Measurements from ENCODE around the gene PCDH9. TPM values are rescaled to one million over a fixed set of nuclear protein-coding genes. Genes with fewer than 3 reads are reported as not detected.

Gene PCDH9
- total RNA-seq, 1 donor from 2014 or later, result 0.75 TPM

DNA sequence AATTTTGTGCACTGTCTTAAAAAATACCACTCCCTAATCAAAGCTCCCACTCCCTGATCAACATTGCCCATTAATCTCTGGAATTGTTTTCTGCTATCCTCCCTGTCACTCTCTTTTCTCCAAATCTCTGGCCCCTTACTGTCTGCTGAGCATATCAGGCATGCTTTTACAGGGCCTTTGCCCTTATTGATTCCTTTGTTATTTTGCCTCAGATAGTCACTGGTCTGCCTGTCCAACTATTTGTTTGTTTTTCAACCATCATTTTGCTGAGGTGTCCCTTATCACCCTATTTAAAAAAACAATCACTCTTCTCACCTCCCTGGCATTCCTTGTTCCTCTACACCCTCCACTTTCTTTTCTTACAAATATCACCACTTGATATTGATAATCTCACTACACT is 153.0 kb downstream of the PCDH9 start:
- no peak for DNase-seq (ENCODE audit: low read depth)
- Histone ChIP-seq H3K4me3 (ENCODE audit: low read depth, low read length) (no peak overlapping the region), H3K36me3 (ENCODE audit: control insufficient read depth, insufficient read depth, low read length) (no peaks in the 10 kb centered on the region), H3K27me3 (ENCODE audit: control insufficient read depth, insufficient read depth, low read length) (no peaks in the 10 kb centered on the region)
- TF ChIP-seq, protein P1, sequence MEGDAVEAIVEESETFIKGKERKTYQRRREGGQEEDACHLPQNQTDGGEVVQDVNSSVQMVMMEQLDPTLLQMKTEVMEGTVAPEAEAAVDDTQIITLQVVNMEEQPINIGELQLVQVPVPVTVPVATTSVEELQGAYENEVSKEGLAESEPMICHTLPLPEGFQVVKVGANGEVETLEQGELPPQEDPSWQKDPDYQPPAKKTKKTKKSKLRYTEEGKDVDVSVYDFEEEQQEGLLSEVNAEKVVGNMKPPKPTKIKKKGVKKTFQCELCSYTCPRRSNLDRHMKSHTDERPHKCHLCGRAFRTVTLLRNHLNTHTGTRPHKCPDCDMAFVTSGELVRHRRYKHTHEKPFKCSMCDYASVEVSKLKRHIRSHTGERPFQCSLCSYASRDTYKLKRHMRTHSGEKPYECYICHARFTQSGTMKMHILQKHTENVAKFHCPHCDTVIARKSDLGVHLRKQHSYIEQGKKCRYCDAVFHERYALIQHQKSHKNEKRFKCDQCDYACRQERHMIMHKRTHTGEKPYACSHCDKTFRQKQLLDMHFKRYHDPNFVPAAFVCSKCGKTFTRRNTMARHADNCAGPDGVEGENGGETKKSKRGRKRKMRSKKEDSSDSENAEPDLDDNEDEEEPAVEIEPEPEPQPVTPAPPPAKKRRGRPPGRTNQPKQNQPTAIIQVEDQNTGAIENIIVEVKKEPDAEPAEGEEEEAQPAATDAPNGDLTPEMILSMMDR (IDR thresholded peaks at IDR 0.05; ENCODE audit: insufficient read depth, low read length, poor library complexity, severe bottlenecking), result no peak

DNA sequence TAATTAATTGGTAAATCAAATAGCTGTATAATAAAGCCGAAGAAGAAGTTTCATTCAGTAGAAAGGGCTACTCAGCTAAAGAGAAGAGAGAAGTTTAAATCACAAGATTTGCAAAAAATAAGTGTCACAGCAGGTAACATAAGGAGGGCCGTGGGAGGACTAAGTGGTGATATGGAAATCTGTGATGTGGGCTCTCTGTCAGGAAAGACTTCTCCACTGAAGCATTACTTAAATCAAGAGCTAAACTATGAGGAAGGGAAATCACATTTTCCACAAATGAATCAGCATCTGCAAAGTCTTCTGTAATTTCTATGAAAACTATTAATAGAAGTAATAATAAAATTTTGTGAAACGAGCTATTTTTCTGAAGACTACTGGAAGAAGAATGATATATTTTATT is 153.8 kb downstream of the PCDH9 start:
- no peaks in the 10 kb centered on the region for H3K27me3 ChIP-seq (ENCODE audit: control insufficient read depth, insufficient read depth, low read length)
- no peaks in the 10 kb centered on the region for H3K36me3 ChIP-seq (ENCODE audit: control insufficient read depth, insufficient read depth, low read length)
- H3K4me3 ChIP-seq (ENCODE audit: low read depth, low read length), result no peak overlapping the region
- TF ChIP-seq, protein P1 (IDR thresholded peaks at IDR 0.05; ENCODE audit: insufficient read depth, low read length, poor library complexity, severe bottlenecking), result no peak
- DNase-seq (ENCODE audit: low read depth), result no peak

DNA sequence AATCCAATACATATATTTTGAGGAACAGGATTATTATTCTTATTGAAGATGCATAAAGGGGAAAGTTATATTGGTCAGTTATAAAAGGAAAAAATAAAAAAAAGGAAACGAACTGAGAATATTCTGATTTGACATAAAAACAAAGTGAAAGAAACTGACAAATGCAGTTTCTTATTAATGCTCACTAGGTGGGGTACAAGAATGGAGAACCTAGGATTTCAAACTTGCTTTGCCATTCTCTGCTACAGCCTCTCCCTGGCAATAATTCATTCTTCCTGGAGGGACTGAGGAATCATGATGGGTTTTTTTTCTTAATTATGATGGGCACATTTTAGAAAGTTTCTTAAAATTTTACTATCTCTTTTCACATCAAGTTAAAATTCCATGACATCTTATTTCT is 154.9 kb downstream of the PCDH9 start:
- no peak overlapping the region for H3K4me3 ChIP-seq (ENCODE audit: low read depth, low read length)
- H3K27me3 ChIP-seq (ENCODE audit: control insufficient read depth, insufficient read depth, low read length), result no peaks in the 10 kb centered on the region
- TF ChIP-seq, protein P1 (IDR thresholded peaks at IDR 0.05; ENCODE audit: insufficient read depth, low read length, poor library complexity, severe bottlenecking), result no peak
- H3K36me3 ChIP-seq (ENCODE audit: control insufficient read depth, insufficient read depth, low read length), result no peaks in the 10 kb centered on the region
- no peak for DNase-seq (ENCODE audit: low read depth)

DNA sequence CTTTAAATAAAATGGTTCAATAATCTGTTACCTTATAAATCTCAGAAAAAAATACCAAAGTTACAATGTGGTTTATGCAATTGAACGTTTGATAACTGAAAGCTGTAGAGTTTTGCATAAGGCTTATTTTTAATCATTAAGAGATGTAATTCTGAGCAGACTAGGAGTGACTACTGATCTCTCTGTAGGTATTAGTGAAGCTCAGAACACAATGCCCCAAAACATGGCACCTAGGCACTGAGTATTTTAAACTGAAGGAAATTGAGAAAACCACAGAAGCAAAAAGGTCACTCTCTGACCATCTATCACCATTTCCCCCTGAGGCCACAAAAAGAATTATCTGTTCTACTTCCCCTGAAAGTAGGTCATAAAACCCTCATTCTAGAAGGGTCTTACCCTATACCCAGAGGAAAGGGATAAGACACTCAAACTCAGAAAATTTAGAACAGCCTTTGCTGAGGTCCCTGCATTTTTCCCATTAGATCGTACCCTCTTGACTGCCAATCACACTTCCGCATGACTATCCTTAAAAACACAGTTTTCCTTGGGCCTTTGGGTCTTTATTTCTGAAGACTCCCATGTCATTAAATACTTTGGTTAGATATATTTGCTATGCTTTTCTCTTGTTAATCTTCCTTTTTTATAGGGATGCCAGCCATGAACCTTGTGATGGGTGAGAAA is 158.1 kb downstream of the PCDH9 start:
- H3K36me3 ChIP-seq (ENCODE audit: control insufficient read depth, insufficient read depth, low read length), result no peaks in the 10 kb centered on the region
- TF ChIP-seq, protein P1 (IDR thresholded peaks at IDR 0.05; ENCODE audit: insufficient read depth, low read length, poor library complexity, severe bottlenecking), result no peak

DNA sequence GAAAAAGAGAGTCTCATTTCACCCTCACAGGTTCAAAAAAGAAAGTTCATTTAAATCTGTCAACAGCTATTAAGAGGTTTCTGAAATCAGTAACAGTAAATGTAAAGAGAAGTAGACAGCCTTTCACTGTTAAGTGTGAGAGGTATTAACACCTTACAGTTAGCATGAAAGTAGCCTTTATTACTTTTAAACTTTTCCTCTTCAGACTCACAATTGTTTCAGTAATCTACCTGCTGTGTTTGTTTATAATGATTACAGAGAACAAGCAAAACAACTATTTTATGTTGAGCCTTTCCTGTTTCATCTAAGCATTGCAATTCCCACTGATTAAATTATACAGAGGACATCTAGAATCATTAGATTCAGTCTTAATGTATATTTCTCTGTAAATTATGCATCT is 159.8 kb downstream of the PCDH9 start:
- TF ChIP-seq, protein P1 (IDR thresholded peaks at IDR 0.05; ENCODE audit: insufficient read depth, low read length, poor library complexity, severe bottlenecking), result no peak
- H3K36me3 ChIP-seq (ENCODE audit: control insufficient read depth, insufficient read depth, low read length), result no peaks in the 10 kb centered on the region
- H3K4me3 ChIP-seq (ENCODE audit: low read depth, low read length), result no peak overlapping the region
- H3K27me3 ChIP-seq (ENCODE audit: control insufficient read depth, insufficient read depth, low read length), result no peaks in the 10 kb centered on the region
- DNase-seq (ENCODE audit: low read depth), result no peak

More for the DNA sequence above, 158.1 kb downstream of the PCDH9 start:
- no peak for DNase-seq (ENCODE audit: low read depth)
- no peak overlapping the region for H3K4me3 ChIP-seq (ENCODE audit: low read depth, low read length)
- no peaks in the 10 kb centered on the region for H3K27me3 ChIP-seq (ENCODE audit: control insufficient read depth, insufficient read depth, low read length)

All from kidney epithelial cell (primary cell).